ENCODE data around the gene SYNGR3. TPM values are rescaled to one million over a fixed set of nuclear protein-coding genes. Genes with fewer than 3 reads are reported as not detected.

SYNGR3 gene
- total RNA-seq, 2 donors from 2014 or later = 0.49 to 1.5 TPM

GRCh38 chr16:1968146-1968953, 21.4 kb upstream of the SYNGR3 start:
- no peaks in the 10 kb centered on the region for H3K27me3 ChIP-seq (replicated peaks; ENCODE audit: insufficient read depth)
- H3K9me3 ChIP-seq = no peaks in the 10 kb centered on the region
- peaks cover 20 to 29% of the 10 kb centered on the region in 2 donors for H3K4me1 ChIP-seq (ENCODE audit: control insufficient read depth in 1 of 2, low read depth in 2 of 2)
- no peak overlapping the region for H3K4me3 ChIP-seq
- ATAC-seq (ENCODE audit: insufficient number of reproducible peaks, low FRiP score, low read depth) (no peak), DNase-seq (ENCODE audit: low spot score) (no peak)
- TF ChIP-seq, protein P1, sequence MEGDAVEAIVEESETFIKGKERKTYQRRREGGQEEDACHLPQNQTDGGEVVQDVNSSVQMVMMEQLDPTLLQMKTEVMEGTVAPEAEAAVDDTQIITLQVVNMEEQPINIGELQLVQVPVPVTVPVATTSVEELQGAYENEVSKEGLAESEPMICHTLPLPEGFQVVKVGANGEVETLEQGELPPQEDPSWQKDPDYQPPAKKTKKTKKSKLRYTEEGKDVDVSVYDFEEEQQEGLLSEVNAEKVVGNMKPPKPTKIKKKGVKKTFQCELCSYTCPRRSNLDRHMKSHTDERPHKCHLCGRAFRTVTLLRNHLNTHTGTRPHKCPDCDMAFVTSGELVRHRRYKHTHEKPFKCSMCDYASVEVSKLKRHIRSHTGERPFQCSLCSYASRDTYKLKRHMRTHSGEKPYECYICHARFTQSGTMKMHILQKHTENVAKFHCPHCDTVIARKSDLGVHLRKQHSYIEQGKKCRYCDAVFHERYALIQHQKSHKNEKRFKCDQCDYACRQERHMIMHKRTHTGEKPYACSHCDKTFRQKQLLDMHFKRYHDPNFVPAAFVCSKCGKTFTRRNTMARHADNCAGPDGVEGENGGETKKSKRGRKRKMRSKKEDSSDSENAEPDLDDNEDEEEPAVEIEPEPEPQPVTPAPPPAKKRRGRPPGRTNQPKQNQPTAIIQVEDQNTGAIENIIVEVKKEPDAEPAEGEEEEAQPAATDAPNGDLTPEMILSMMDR (IDR thresholded peaks at IDR 0.05) = no peak
- no peak overlapping the region for H3K27ac ChIP-seq
- H3K36me3 ChIP-seq = no peaks in the 10 kb centered on the region

DNA sequence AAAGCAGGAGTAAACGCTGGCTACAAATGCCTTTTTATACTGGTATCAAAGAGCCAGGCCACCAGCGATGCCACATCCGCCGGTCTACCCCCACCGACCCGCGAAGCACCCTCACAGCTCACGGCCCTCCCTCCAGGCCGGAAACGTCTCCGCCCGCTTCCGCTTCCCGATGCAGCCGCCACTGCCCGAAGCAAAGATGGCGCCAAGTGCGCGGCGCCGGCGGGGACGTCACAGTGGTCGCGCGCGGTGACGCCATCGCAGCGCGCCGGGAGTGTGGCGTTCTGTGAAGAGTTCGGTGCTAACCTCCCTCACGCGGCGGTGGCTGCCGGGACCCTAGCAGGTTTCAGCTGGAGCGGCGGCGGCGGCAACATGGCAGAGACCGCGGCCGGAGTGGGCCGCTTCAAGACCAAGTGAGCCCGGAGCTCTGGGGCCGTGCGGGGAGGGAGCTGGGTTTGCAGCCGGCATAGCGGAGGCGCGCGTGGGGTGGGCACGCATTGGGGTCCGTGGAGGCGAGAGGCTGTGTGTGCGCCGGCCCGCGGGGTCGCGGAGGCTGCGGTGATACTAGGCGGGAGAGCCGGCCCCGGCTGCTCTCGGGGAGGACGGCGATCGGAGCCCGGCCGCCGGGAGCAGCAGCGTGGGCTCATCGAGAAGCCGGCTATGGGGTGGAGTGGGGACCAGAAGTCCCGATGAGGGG, 17.8 kb upstream of the SYNGR3 start, which contains the start of gene TBL3:
TSS of gene TBL3 (plus strand) at position 258 of the 694 bp plus-strand sequence. CDS start at position 370, 112 bp downstream.
- peaks cover 29% of the 10 kb centered on the region for H3K36me3 ChIP-seq
- no peaks in the 10 kb centered on the region for H3K27me3 ChIP-seq (replicated peaks; ENCODE audit: insufficient read depth)
- ATAC-seq (ENCODE audit: insufficient number of reproducible peaks, low FRiP score, low read depth) (peak; percentile 85), DNase-seq (ENCODE audit: low spot score) (peak; percentile 73)
- H3K9me3 ChIP-seq = no peaks in the 10 kb centered on the region
- H3K4me1 ChIP-seq (ENCODE audit: control insufficient read depth in 1 of 2, low read depth in 2 of 2) = peaks cover 14 to 22% of the 10 kb centered on the region in 2 donors
- peak within 1 kb of the TSS; percentile 77 to 89 for H3K27ac ChIP-seq
- H3K4me3 ChIP-seq = peak within 1 kb of the TSS; percentile 86
- TF ChIP-seq, protein P1 (IDR thresholded peaks at IDR 0.05) = no peak

DNA sequence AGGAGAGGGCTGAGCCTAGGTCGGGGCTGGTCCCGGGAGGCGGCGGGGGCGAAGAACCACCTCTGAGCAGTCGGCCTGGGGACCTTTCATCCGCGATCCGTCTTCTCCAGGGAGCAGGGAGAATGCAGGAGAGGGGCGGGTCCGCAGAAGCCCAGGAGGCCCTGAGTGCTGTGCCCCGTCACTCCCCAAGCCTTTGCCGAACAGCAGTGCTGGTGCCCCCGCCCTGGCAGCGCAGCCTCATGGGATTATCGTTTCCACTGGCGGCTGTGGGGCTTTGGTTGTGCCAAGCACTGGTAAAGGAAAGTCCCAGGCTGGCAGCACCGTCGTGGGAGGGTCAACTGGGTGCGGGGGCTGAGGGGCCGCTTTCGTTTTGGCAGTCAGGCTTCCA, 17.3 kb upstream of the SYNGR3 start:
- TF ChIP-seq, protein P1 (IDR thresholded peaks at IDR 0.05) = no peak
- peaks cover 34% of the 10 kb centered on the region for H3K36me3 ChIP-seq
- H3K9me3 ChIP-seq = no peaks in the 10 kb centered on the region
- H3K27ac ChIP-seq = peak overlapping the region in 1 of 2 donors; percentile 77
- no peaks in the 10 kb centered on the region for H3K27me3 ChIP-seq (replicated peaks; ENCODE audit: insufficient read depth)
- H3K4me1 ChIP-seq (ENCODE audit: control insufficient read depth in 1 of 2, low read depth in 2 of 2) = peaks cover 14 to 22% of the 10 kb centered on the region in 2 donors
- H3K4me3 ChIP-seq = peak overlapping the region; percentile 86
- DNase-seq (ENCODE audit: low spot score) (no peak), ATAC-seq (ENCODE audit: insufficient number of reproducible peaks, low FRiP score, low read depth) (no peak)

GRCh38 chr16:1973461-1974156, 16.2 kb upstream of the SYNGR3 start:
- no peaks in the 10 kb centered on the region for H3K27me3 ChIP-seq (replicated peaks; ENCODE audit: insufficient read depth)
- peaks cover 14 to 22% of the 10 kb centered on the region in 2 donors for H3K4me1 ChIP-seq (ENCODE audit: control insufficient read depth in 1 of 2, low read depth in 2 of 2)
- ATAC-seq (ENCODE audit: insufficient number of reproducible peaks, low FRiP score, low read depth) = no peak
- H3K9me3 ChIP-seq = no peaks in the 10 kb centered on the region
- DNase-seq (ENCODE audit: low spot score) = no peak
- TF ChIP-seq, protein P1 (IDR thresholded peaks at IDR 0.05) = no peak
- no peak overlapping the region for H3K4me3 ChIP-seq
- H3K27ac ChIP-seq = no peak overlapping the region
- H3K36me3 ChIP-seq = peaks cover 46% of the 10 kb centered on the region
